H1 (cell line): ENCODE results near the gene DENND4A. TPM values are rescaled to one million over a fixed set of nuclear protein-coding genes. Genes with fewer than 3 reads are reported as not detected.

Experiments
- CHD1 ChIP-seq: IDR thresholded peaks from 2 replicates; pipeline ENCODE4 v1.6.1; 2012; ENCODE audit warnings: low read depth, low read length, improper control_type of control experiment
- HDAC2 ChIP-seq, 2 experiments: fragments of 300-600 bp in 1 of 2; sonication (generic) in 1 of 2; IDR thresholded peaks; 2 replicates each; pipeline ENCODE4 v1.6.1; 2011 to 2012; ENCODE audit warnings: low read depth in 2 of 2, low read length in 2 of 2, mild to moderate bottlenecking in 2 of 2, moderate library complexity in 2 of 2, borderline replicate concordance in 1 of 2, inconsistent platforms in 1 of 2
- SUZ12 ChIP-seq: fragments of 200-600 bp; sonication (generic); IDR thresholded peaks from 2 replicates; pipeline ENCODE4 v1.6.1; 2012; ENCODE audit warnings: mild to moderate bottlenecking, inconsistent platforms, low read length, moderate library complexity, mixed read lengths
- TCF12 ChIP-seq: IDR thresholded peaks from 2 replicates; pipeline ENCODE4 v1.6.1; 2011; ENCODE audit warnings: low read depth, mild to moderate bottlenecking, low read length
- polyA plus RNA-seq, 7 experiments: library from polyadenylated mRNA; depleted of rRNA in 3 of 7; stranded (reverse) in 5 of 7; unstranded in 2 of 7; fragments of >200 nt in 5 of 7; fragments of 200-250 nt in 2 of 7; gene quantifications; 1 replicate in 5 of 7; 2 replicates in 1 of 7; 4 replicates in 1 of 7; pipeline versions ENCODE4 v1.2.1 to v1.2.3, GENCODE V29; 2011 to 2013; ENCODE audit warnings: missing spikeins in 2 of 7, mixed read lengths in 2 of 7
- total RNA-seq: library from RNA; stranded (reverse); fragmentation: NEBNext Ultra II Directional; extraction: Animal tissue kit (Norgen Biotek cat#: 25700); gene quantifications from 2 replicates; pipeline ENCODE4 v1.2.1, GENCODE V29; 2021

DENND4A gene
- total and polyA plus RNA-seq, 2 of the 8 experiments (the other 6 are each of a cell fraction or from before 2014, with no cell fraction given) = 1.3 to 4.7 TPM

DNA sequence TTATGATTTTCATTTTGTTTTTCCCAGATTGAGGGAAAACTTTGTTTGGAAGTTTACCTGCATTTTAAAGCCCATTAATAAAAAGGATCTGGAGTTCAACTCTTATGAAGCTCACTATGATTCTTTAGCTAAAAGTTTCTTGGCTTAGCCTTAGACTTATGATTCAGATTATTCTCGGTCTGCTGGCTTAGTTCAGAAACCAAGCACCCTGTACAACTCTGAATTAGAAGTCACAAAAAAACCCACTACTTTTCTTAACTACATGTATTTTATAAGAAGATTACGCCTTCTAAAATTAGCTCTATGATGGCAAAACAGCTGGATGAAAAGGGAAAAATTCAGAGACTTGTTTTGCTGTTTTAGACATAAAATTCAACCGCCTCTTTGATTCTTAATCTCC, 14.3 kb upstream of the DENND4A start (continued):
- TF ChIP-seq HDAC2 (IDR thresholded peaks at IDR 0.05; ENCODE audit: borderline replicate concordance in 1 of 2, low read depth in 2 of 2, low read length in 2 of 2) (no peak), TCF12 (no peak), CHD1 (no peak), SUZ12 (no peak)
